Heart left ventricle (tissue), 13 donors: ENCODE measurements around the gene FBLN2.

Source experiments
- CTCF ChIP-seq, 12 donors: fragments of 200-600 bp; sonication (generic) in 4 of 12; IDR thresholded peaks; one replicate each; pipeline versions ENCODE4 v1.5.0 to v1.8.0; 2018 to 2022; ENCODE audit warnings: antibody characterized with exemption in 12 of 12, mild to moderate bottlenecking in 5 of 12
- POLR2A ChIP-seq, 2 donors: fragments of 450-650 bp; IDR thresholded peaks; one replicate each; pipeline ENCODE4 v1.6.1; 2017; ENCODE audit warnings: antibody characterized with exemption in 2 of 2, mild to moderate bottlenecking in 2 of 2, moderate library complexity in 2 of 2
- donor health status: ischemic (EF 13 %, LVEDD 7.1; RV severe dilation, severe dysfunction).
- donor health status: DM: no; HTN: yes; CAD: no.
- donor health status: DM: no; HTN: no; CAD: no.
- donor health status: ischemic (EF 25% LVEDD 6.9; RV normal size, moderate dysfunction).
- donor health status: ischemic (EF 25% LVEDD 5.7; RV mildly dilated, moderate dysfunction).
- donor health status: ischemic (EF 35%, LVEDD 5.7; RV mildly dilated, moderate dysfunction).
- donor health status: nonischemic (EF 11% LVEDD 7.7; RV severe dilation, severe dysfunction).
- donor health status: DM: yes; HTN: yes; CAD: no.
- donor health status: PGD.
- donor health status: ischemic (EF 29% LVEDD 5.4; RV normal size, mild dysfunction).
- donor health status: nonischemic (EF 23%, LVEDD 6.1; RV moderate dilation, normal function).

- no peak for TF ChIP-seq CTCF (IDR thresholded peaks at IDR 0.05)
- TF ChIP-seq POLR2A (IDR thresholded peaks at IDR 0.05): no peak
Observed at GRCh38 chr3:13642597-13642996, 93.7 kb downstream of the FBLN2 start.
